ENCODE measurements around the gene ZBTB7B.

ZBTB7B gene

DNA sequence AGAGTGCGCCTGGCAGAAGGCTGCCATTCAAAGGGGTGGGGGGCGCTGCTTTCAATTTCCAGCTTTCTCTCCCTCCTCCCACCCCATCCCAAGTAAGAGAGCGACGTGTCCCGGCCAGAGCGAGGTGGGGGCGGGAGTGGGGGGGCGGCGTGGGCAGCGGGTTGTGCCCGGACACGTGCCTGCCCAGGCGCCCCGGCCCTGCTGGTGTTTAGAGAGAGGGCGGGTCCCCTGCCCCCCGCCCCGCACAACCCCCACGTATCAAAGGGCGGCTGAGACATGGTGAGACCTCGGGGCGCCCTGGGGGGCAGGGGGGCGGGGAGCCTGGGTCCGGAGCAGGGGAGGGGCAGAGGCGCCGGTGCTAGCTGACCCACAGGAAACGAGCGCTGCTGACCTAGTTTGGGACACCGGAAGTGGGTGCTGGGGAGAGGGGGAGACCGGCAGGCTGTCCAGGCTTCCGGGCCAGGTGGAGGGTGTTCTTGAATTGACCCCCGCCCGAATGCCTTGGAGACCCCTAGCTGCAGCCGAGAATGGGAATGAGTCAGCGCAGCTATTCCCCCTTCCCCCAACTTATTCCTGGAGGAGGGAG, 1.3 kb downstream of the ZBTB7B start:
- DNase-seq (ENCODE audit: low spot score) = peak; percentile 70

DNA sequence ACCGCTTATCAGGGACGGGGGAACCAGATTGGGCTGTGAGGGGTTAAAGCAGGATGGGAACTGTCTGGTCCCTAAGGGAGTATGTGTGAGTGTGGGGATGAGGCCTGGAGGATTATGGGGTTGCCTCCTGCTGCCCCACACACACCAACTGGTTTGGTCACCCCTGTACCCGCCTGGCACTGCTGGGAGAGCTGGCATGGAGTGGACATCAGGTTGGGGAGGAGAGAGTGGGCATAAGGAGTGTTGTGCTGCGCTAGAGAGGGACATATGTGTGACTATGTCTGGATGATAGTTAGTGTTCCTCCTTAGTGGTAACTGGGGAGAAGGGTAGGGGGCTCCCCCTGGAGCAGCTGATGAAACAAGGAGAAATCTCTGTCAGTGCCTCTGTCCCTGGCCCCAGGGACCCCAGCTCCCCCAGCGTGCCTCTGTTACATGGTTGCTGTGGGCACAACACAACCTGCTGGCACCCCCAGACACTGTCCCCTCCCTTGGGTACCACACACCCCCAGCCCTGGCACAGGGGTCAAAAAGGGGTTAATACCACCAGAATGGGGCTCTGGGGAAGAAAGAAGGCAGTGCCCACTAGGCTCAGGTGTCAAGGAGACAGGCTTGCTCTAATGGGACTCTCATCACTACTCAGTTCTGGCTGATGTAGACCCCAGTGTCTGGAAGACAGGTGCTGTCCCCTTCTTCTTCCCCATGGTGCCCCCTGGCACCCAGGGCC, 1.9 kb downstream of the ZBTB7B start:
- DNase-seq (ENCODE audit: low spot score) = peak; percentile 72

DNA sequence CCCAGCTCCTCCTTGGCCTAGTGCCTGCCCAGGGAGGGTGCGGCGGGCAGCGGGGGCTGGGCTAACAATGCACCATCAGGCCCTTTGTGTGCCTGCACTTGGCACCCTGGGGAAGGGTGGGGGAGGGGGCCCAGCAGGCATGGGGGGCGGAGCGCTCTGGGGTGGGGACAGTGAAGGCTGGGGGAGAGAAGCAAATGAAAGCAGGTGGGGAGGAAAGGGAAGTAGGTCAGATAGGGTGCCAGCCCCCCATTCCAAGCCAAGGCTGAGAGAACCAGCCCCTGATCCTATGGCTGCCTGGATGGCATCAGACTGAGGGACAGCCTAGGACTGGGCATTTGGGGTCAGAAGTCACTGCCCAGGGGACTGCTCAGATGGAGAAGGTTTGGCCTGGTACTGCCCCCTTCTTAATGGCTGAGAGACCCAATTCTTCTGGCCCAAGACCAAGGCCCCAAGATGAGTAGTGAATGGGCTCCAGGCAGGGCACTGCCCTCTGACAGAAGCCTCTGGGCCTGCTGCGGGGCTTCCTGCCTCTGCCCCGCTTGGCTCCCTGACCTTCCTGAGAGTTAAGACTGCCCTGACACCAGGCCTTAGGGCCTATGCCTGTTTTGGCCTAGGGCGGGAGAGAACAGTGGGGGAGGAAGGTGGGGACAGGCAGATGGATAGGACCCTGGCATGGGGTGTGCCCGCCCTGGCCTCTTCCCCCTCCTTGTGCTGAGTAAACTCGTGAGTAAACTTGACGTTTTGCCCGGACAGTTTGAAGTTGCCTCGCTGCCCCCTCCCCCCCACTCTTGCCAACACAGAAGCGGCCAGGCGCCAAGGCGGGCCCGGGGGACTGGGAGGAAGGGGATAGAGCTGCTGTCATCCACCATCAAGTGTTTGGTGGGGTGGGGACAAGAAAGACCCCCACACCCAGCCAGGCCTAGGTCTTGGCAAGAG, 2.7 kb downstream of the ZBTB7B start:
- DNase-seq (ENCODE audit: low spot score) = peak; percentile 84

DNA sequence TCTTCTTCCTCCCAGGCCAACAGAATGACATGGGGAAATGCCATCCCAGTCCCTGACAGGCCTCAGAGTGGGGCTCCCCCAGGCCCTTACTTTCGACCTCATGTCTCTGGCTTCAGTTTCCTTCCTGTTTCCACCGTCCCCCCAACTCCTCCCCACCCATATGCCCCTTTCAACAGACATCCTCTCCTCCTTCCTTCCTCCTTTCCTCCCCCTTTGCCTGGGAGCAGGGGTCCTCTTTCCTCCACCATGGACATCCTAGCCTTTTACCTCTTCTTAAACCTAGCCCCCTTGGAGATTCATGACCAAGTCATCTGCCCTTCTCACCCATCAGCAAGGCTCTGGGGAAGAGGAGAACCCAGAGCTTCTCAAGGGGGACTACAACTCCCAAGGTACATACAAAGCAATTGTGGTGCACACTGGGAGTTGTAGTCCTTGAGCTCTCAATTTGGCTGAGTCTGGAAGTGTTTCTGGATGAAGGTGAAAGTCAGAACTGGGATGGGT, 4.0 kb downstream of the ZBTB7B start:
- DNase-seq (ENCODE audit: low spot score) = peak; percentile 69

DNA sequence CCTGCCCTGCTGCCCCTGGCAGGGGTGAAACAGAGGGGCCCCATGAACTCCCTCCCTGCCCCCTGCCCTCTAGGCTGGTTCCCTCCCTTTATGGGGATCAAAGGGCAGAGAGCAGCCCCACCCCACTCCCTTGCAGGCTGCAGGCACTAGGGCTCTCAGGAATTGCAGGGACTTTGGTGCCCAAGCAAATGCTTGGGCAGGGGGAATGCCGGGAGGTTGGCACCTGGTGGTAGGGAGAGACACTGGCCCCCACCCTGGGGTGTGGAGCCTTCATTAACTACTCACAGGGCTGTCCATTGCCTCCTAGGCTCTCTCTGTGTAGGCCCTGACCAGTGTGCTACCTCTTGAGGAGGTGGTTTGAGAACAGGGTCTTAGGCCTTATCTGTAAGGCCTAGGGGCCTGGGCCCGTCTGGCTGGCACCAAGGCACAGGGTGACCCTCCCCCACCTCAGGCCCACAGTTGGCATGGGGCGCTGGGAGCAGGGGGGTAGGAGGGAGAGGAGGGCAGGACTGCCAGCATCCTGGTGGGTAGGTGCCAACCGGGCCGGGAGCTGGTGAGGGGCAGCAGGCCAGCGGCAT, 4.7 kb downstream of the ZBTB7B start:
- DNase-seq (ENCODE audit: low spot score) = no peak

DNA sequence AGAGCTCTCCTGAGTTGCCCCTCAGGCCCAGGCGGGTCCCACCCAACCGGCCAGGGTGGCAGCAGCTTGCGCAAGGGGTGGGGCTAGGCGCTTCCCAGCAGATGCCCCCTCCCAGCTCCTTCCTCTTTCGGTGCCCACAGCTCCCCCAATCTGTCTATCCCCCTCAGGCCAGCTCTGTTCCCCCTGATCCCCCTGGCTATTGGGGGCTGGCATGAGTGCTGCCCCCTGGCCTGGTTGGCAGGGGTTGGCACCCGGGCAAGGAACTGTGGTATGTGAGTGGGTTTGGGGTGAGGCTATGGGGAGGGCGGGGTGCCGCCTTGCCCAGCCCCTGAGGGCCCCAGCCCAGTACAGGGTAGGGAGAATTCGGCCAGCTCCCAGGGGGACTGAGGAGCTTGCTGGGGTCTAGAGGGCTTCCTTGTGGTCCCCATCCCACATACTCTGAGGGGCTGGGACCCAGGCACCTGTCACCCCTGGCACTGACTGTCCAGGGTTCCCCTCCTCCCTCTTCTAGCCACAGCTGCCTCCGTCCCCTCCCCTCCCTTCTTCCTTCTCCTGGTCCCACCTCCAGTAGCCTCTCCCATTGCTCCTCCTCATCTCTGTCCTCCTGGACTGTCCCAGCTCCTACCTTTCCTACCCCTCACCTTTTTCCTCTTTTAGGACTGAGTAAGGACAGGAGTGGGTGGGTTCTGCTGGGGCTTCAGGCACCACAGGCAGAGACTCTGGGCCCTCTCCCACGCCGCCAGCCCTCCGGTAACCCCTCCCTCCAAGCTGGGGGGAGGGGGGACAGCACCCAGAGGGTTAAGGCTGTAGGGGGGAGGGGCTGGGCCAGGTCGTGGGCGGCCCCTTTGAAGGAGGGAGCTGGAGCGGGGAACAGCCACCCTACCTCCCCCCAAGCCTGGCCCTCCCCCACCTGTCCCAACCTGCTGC, 5.7 kb downstream of the ZBTB7B start:
- DNase-seq (ENCODE audit: low spot score) = no peak

DNA sequence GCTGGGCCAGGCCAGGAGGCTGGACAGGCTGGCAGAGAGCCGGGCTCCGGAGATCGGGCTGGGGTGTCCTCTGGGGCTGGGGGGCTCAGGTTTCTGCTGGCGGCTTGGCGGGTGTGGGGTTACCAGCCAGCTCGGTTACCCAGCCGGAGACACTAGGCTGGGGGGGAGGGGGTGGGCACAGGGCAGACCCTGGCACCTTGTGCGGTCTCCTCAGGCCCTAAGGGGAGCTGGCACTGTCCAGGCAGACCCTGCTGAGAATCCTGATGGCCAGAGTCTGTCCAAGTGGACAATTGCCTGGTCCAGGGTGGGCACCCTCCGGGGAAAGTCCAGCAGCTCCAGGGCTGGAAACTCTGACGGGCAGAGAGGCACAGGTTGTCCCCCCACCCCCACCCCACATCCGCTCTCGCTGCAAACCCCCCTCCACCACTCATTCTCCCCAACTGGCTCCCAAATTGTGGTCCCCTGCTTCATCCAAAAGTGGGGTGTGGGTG, 6.7 kb downstream of the ZBTB7B start:
- no peak for DNase-seq (ENCODE audit: low spot score)

DNA sequence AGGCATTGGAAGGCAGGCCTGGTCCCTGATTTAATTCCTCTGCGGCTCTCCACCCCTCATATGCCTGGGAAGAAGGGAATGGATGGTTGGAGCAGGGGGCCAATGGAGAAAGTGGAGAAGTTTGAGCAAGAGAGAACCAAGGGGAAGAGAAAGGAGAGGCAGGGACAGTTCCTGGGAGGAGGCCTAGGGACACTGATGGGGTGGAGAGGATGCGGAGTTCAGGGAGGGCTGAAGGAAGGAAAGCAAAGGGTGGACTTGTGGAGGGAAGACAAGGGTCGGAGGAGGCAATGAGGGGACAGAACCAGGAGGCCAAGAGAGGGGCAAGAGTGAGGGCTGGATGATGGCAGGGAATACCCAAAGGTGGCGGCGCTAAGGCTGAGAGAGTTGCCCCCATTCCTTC, 7.1 kb downstream of the ZBTB7B start:
- DNase-seq (ENCODE audit: low spot score) = no peak

DNA sequence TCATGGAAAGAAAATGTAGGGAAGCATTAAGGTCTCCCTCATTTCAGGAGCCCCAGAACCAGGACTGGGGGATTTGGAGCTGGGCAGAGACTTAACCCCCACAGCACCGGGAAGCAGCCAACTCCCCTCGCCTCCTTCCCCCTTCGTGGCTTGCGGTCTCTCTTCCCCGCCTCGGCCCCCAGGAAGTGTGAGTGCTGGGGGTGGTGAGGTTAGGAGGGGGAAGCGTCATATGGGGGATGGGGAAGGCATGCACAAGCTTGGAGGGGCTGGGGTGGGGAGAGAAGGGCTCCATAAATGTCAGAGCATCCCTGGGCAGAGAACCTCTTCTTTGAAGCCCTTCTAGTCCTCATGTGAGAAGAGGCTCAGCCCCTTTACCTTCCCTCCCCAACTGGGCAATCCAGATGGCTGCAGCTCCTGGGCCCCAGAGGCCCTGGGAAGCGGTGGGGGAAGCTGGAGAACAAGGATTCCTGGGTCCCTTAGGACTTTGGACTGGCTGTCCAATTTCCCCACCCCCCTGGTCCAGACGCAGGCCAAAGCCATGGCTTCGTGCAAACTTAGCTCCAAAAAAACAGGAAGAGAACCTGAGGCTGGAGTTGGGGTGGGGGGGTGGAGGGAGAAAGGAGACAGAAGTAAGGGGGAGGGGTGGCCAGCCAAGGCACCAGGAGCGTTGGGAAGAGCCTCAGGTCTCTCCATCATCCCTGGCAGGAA, 7.8 kb downstream of the ZBTB7B start:
- DNase-seq (ENCODE audit: low spot score) = no peak

DNA sequence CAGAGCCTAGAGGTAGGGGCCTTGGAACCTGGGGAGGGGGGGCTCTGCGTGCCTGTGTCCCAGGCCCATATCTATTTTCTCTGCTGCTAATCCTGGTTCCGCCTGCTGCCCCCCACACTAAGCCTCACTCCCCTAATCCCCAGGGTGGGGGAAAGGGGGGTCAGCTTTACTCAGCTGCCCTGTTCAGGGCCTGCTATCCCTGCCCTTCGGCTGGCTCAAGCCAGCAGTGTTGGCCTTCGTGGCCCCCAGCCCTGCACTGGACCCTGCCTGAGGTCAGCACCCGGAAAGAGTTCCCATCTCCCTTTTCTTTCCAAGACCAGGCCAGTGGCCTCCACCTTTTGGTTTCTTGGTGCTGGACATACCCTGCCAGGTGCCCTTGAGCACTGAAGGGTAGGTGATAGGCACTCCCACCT, 8.4 kb downstream of the ZBTB7B start:
- DNase-seq (ENCODE audit: low spot score) = no peak

DNA sequence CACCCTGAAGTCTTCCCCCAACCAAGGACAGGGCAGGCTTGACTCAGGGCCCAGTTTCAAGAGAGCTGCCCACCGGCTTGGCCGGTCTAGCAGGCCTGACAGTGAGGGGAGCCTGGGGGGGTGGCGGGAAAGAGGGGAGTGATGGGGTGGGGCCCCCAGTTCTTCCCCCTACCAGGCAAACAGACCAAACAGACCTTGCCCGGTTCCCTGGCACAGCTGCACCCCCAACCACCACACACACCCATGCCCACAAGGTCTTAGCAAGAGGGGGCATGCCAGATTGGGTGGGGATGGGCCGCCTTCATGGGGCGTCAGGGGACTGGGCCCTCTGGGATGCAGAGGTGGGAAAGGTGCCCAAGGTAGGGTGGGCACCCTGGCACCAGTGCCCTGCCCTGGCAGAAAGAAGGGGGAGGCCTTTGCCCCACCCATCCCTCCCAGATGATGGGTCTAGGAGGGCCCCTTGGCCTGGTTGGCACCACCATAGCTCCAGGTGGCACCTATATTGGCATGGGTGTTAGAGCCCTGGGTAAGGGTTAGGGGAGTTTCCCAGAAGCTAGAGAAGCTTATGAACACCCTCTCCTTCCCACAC, 8.9 kb downstream of the ZBTB7B start:
- DNase-seq (ENCODE audit: low spot score) = no peak

DNA sequence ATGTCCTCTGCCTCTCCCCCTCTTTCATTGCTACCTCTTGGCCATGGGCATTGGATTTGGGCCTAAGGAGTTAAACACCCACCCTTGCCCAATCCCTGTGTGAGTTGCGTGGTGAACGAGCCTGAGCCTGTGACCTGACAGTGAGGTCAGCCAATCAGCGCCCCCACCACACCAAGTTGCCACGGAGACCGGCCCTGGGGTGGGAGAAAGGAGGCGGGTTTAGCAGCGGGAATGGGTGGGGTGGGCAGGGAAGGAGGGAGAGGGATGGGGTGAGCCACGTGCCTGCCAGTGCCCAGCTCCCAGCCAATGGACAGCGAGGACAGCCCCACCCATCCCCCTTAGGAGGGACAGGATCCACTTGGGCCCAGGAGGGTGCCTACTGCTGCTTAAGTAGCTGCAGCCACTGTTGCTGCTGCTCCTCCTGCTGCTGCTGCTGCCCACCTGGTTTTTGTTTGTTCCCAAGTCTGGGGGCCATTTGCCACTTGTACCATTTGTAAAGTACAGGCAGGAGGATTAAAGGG, 9.5 kb downstream of the ZBTB7B start:
- peak; percentile 87 for DNase-seq (ENCODE audit: low spot score)

DNA sequence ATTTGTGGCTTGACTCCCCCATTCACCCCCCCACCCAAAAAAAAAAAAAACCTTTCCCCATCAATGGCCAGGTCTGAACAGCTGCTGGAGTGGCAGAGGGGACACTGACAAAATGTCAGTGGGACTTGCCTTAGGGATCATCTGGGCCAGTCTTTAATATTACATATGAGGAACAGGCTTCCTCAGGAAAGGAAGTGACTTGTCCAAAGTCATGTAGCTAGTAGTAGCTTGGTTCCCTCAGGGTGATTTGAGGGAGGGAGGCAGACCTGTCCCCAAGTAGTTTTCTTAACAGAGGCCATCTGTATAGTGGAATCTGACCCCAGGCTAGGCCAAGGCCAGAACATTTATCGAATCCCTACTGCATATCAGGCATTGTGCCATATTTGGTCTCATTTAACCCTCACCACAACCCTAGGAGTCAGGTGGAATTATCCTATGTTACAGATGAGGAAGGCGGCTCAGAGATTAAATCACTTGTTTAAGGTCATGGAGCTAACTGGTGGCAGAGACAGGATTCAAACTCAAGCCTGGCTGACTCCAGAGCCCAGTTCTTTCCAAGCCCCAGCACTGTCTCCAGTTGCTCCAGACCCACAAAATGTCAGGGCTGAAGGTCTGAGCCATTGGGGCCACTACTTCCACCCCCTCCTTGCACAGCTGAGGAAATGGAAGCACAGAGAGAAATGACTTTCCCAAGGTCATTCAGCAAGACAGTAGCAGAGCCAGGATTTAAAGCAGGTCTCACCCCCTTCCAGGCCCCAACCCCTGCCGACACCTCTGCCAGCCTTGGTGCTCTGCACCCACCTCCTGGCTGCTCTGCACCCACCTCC, 10.4 kb downstream of the ZBTB7B start:
- no peak for DNase-seq (ENCODE audit: low spot score)

DNA sequence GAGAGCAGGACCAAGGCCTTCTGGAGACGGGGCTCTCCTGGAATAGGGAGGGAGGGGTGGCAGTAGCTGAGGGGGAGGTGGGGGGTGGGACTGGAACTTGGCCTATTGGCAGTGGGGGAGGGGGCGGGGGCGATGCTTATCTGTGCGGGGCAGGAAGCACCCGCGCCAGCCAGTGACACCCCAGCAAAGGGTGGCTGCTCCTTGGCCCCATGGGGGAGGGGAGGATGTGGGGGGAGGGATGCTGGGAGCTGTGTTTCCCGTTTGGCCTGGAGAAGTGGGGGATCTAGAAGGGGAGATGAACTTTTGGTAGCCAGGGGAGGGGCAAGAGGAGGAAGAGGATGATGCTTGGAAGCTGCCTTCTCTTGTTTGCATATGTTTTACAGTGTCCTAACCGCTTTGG, 11.0 kb downstream of the ZBTB7B start:
- DNase-seq (ENCODE audit: low spot score) = no peak

DNA sequence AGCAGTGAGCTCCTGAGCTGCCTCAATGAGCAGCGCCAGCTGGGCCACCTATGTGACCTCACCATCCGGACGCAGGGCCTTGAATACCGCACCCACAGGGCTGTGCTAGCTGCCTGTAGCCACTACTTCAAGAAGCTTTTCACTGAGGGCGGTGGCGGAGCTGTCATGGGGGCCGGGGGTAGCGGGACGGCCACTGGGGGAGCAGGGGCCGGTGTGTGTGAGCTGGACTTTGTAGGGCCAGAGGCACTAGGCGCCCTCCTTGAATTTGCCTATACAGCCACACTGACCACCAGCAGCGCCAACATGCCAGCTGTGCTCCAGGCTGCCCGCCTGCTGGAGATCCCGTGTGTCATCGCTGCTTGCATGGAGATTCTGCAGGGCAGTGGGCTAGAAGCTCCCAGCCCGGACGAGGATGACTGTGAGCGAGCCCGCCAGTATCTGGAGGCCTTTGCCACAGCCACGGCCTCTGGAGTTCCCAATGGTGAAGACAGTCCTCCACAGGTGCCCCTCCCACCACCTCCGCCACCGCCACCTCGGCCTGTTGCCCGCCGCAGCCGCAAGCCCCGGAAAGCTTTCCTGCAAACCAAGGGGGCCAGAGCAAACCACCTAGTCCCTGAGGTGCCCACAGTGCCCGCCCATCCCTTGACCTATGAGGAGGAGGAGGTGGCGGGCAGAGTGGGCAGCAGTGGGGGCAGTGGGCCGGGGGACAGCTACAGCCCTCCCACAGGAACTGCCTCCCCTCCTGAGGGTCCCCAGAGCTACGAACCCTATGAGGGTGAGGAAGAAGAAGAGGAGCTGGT, 12.3 kb downstream of the ZBTB7B start:
- DNase-seq (ENCODE audit: low spot score) = no peak

DNA sequence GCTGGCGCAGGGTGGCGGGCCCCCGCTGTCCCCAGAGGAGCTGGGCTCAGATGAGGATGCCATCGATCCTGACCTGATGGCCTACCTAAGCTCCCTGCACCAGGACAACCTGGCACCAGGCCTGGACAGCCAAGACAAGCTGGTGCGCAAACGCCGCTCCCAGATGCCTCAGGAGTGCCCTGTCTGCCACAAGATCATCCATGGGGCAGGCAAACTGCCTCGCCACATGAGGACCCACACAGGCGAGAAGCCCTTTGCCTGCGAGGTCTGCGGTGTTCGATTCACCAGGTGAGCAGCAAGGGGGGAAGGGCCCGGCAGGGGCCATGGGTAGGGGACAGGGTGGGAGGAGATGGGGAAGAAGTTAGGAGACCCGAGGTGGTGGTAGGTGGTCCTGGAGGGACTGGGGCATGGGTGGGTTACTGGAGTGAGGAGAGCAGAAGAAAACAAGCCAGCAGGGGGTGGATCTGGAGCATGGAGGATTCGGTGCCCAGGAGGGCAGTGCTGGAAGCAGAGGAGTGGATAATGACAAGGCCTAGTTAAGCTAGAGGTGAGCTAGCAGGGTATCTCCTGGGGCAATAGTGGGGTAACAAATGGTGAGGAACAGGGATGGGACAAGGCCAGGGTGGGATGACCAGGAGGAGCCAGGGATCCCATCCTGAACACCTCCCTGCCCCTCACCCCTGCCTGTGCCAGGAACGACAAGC, 13.1 kb downstream of the ZBTB7B start:
- no peak for DNase-seq (ENCODE audit: low spot score)

DNA sequence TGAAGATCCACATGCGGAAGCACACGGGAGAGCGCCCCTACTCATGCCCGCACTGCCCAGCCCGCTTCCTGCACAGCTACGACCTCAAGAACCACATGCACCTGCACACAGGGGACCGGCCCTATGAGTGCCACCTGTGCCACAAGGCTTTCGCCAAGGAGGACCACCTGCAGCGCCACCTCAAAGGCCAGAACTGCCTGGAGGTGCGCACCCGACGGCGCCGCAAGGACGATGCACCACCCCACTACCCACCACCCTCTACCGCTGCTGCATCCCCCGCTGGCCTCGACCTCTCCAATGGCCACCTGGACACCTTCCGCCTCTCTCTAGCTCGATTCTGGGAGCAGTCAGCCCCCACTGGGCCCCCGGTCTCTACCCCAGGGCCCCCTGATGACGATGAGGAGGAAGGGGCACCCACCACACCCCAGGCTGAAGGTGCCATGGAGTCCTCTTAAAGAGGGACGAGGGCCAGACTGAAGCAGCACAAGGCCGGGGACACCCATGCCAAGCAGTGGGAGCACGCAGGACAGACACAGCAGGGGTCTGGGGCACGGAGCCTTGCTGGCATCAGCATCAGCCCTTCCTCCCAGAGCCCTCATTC, 13.7 kb downstream of the ZBTB7B start:
- no peak for DNase-seq (ENCODE audit: low spot score)
